Right lobe of liver (tissue), 6 donors: ENCODE results near the gene OAF. TPM values are rescaled to one million over a fixed set of nuclear protein-coding genes. Genes with fewer than 3 reads are reported as not detected.

Experiments used
- ATAC-seq, 4 donors: fragments of 200-7000 bp; cut with Tn5 transposase; one replicate each; pipeline ENCODE4 v1.9.1; 2020; ENCODE audit warnings: mild to moderate bottlenecking in 4 of 4, moderate library complexity in 4 of 4
- DNase-seq, 3 donors: peaks; one replicate each; pipeline ENCODE4 v3.0.0-alpha.2; 2020
- H3K27ac ChIP-seq, 3 donors: fragments of 200-600 bp; one replicate each; pipeline ENCODE4 v1.8.0; 2022
- H3K27me3 ChIP-seq, 2 donors: fragments of 200-600 bp; one replicate each; pipeline ENCODE4 v1.8.0; 2022
- H3K36me3 ChIP-seq, 4 donors: fragments of 200-600 bp; sonication (generic) in 1 of 4; one replicate each; pipeline versions ENCODE4 v1.5.1 to v1.8.0; 2017 to 2022; ENCODE audit warnings: control low read depth in 1 of 4
- H3K4me1 ChIP-seq, 4 donors: fragments of 200-600 bp; sonication (generic) in 1 of 4; one replicate each; pipeline versions ENCODE4 v1.5.1 to v1.8.0; 2017 to 2022; ENCODE audit warnings: control low read depth in 1 of 4
- H3K4me3 ChIP-seq, 3 donors: fragments of 200-600 bp; one replicate each; pipeline ENCODE4 v1.8.0; 2022
- H3K9me3 ChIP-seq, 4 donors: fragments of 200-600 bp; sonication (generic) in 1 of 4; one replicate each; pipeline versions ENCODE4 v1.5.1 to v1.8.0; 2017 to 2022; ENCODE audit warnings: control low read depth in 1 of 4
- POLR2A ChIP-seq: fragments of 450-650 bp; IDR thresholded peaks from one replicate; pipeline ENCODE4 v1.6.1; 2017; ENCODE audit warnings: antibody characterized with exemption, mild to moderate bottlenecking
- WGBS: methylation state at CpG from one replicate; pipeline ENCODE4 v1.1.6; 2018; ENCODE audit warnings: low coverage, low lambda C conversion rate; ENCODE audit not compliant: insufficient coverage; ENCODE audit errors: missing lambda C conversion rate; 5-methylcytosine and 5-hydroxymethylcytosine counted together
- intact Hi-C, 2 donors: fragments of 100-400 bp; cut with DNase I; formaldehyde crosslinking; loops; one replicate each; pipeline versions ENCODE4 v1.11.2 to v1.14.1; 2022
- total RNA-seq, 6 experiments: library from RNA; depleted of rRNA in 2 of 6; stranded (reverse); fragments of >200 nt in 2 of 6; fragmentation: NEBNext Ultra II Directional in 3 of 6; extraction: Animal tissue kit (Norgen Biotek cat#: 25700) in 3 of 6; gene quantifications; one replicate each; pipeline versions ENCODE4 v1.1.0 to v1.2.4, GENCODE V29; 2016 to 2023
- TF ChIP-seq, protein P1 (sequence below), 4 donors: fragments of 200-600 bp in 3 of 4; fragments of 450-650 bp in 1 of 4; IDR thresholded peaks; one replicate each; pipeline versions ENCODE4 v1.5.1 to v1.8.0; 2016 to 2022; ENCODE audit warnings: antibody characterized with exemption in 4 of 4, mild to moderate bottlenecking in 2 of 4
- donor health status: DM: no; HTN: yes; CAD: no.
- donor health status: DM: no; HTN: no; CAD: no.
- donor health status: DM: no; HTN: no; CAD: no.
- donor health status: DM: no; HTN: yes; CAD: no.
- donor health status: DM: no; HTN: yes; CAD: no.

OAF gene
- total RNA-seq, 6 experiments from 2014 or later = 199 to 271 (median 220) TPM

DNA sequence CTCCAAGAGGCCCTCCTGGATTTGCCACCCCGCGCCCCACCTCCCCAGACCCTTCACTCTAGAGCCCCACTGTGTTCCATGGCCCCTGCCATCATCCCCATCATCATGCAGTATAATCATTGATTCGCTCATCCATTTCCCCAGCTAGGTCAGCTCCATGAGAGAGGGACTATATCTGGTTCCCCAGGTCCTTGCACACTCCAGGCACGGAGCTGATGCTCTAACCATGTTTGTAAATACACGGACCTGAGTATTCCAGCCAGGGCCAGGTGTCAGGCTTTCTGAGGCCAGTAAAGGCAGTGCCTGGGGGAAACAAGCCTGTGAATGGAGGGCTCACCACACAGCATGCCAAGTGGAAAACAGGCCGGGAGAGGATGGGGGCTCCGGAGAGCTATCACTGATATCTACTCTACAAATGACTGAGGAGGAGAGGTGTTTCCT lies 27.1 kb upstream of the OAF start:
- H3K4me1 ChIP-seq = peaks cover 0 to 62% (median 26%) of the 10 kb centered on the region in 4 donors
- H3K27me3 ChIP-seq = no peaks in the 10 kb centered on the region
- H3K27ac ChIP-seq = peak overlapping the region; percentile 79 to 86 (median 85)
- H3K4me3 ChIP-seq = peak overlapping the region; percentile 36 to 59 (median 56)
- TF ChIP-seq POLR2A = no peak
- TF ChIP-seq, protein P1, sequence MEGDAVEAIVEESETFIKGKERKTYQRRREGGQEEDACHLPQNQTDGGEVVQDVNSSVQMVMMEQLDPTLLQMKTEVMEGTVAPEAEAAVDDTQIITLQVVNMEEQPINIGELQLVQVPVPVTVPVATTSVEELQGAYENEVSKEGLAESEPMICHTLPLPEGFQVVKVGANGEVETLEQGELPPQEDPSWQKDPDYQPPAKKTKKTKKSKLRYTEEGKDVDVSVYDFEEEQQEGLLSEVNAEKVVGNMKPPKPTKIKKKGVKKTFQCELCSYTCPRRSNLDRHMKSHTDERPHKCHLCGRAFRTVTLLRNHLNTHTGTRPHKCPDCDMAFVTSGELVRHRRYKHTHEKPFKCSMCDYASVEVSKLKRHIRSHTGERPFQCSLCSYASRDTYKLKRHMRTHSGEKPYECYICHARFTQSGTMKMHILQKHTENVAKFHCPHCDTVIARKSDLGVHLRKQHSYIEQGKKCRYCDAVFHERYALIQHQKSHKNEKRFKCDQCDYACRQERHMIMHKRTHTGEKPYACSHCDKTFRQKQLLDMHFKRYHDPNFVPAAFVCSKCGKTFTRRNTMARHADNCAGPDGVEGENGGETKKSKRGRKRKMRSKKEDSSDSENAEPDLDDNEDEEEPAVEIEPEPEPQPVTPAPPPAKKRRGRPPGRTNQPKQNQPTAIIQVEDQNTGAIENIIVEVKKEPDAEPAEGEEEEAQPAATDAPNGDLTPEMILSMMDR (IDR thresholded peaks at IDR 0.05) = no peak
- intact Hi-C loops = no loop called here
- H3K9me3 ChIP-seq = no peaks in the 10 kb centered on the region
- 67% methylated on average over 4 of the region's 7 CpGs for WGBS
- no peaks in the 10 kb centered on the region for H3K36me3 ChIP-seq
- DNase-seq (peak in 1 of 3 donors; percentile 47), ATAC-seq (no peak)

- peak in 2 of 4 donors; percentile 2 to 14 for ATAC-seq
- WGBS = 11% methylated on average over 10 of the region's 11 CpGs
- Histone ChIP-seq H3K4me3 (peak overlapping the region; percentile 36 to 59 (median 56)), H3K36me3 (no peaks in the 10 kb centered on the region), H3K9me3 (no peaks in the 10 kb centered on the region), H3K27ac (peak overlapping the region; percentile 79 to 86 (median 85)), H3K27me3 (no peaks in the 10 kb centered on the region), H3K4me1 (peaks cover 0 to 66% (median 26%) of the 10 kb centered on the region in 4 donors)
- TF ChIP-seq, protein P1 (IDR thresholded peaks at IDR 0.05) = no peak
- no peak for TF ChIP-seq POLR2A
- intact Hi-C loops = no loop called here
- peak in 1 of 3 donors; percentile 63 for DNase-seq
Observed at GRCh38 chr11:120184371-120184945, 26.4 kb upstream of the OAF start.

GRCh38 chr11:120184946-120185705 lies 25.7 kb upstream of the OAF start:
- Histone ChIP-seq H3K36me3 (no peaks in the 10 kb centered on the region), H3K27ac (peak overlapping the region; percentile 79 to 86 (median 85)), H3K9me3 (no peaks in the 10 kb centered on the region), H3K4me1 (peaks cover 0 to 66% (median 26%) of the 10 kb centered on the region in 4 donors), H3K4me3 (peak overlapping the region; percentile 36 to 59 (median 56)), H3K27me3 (no peaks in the 10 kb centered on the region)
- TF ChIP-seq, protein P1 (IDR thresholded peaks at IDR 0.05) = peak in 1 of 4 donors; percentile 5
- peak; percentile 78 for TF ChIP-seq POLR2A
- ATAC-seq = peak; percentile 71 to 84 (median 76)
- peak; percentile 87 to 96 (median 93) for DNase-seq
- intact Hi-C loops = no loop called here
- 9% methylated on average over 5 of the region's 7 CpGs for WGBS

DNA sequence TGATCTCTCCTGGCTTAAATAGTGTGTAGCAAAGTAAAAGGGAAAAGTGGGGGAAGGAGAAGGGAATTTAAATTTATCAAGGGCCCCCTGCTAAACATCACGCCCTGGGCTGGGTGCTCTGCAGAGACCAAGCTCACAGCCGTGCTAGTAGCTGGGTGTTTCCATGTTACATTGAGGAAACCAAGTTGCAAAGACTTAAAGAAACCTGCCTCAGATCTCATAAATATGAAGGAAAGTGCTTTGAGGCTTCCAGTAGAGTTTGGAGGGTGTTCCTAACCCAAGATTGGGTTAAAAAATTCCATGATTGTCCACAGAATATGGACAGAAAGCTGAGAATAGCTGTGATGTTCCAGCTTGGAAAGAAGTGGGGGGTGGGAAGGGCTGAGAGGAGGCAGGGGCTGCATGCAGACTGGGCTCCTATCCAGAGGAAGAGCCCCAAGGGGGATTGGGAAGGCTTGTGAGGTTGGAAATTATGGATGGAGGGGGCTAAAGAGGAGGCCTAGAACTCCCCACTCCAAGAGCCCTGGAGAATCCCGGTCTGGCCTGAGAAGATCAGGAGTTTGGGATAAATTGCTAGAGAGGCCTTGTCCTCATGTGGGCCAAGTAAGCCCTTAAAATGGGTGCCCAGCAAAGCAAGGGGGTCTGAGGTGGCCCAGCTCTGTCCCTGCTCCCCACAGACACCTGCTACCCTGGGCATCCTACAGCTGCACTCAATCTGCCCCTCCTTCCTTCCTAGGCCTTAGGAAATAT lies 25.0 kb upstream of the OAF start:
- ATAC-seq = no peak
- no peak for TF ChIP-seq POLR2A
- WGBS = 7% methylated on average over 2 of the region's 3 CpGs
- peaks cover 0 to 66% (median 26%) of the 10 kb centered on the region in 4 donors for H3K4me1 ChIP-seq
- H3K4me3 ChIP-seq = no peak overlapping the region
- no peaks in the 10 kb centered on the region for H3K9me3 ChIP-seq
- no peaks in the 10 kb centered on the region for H3K36me3 ChIP-seq
- peak overlapping the region; percentile 79 to 85 (median 80) for H3K27ac ChIP-seq
- intact Hi-C loops = no loop called here
- H3K27me3 ChIP-seq = no peaks in the 10 kb centered on the region
- peak in 1 of 3 donors; percentile 27 for DNase-seq

DNA sequence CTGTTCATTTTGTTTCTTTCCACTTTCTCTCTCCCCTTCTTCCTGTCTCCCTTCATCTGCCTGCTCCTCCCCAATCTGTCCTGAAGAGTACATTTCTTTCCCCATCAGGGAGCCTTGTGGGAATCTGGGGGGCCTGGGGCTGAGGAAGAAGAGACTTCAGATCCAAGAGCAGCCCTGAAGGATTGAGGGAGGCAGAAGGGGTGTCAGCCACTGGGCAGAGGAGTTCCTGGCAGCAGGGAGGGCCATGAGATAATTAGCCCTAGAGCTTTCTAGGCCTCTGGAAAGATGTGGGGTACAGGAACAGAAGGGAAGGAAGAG lies 24.4 kb upstream of the OAF start:
- DNase-seq (no peak), ATAC-seq (no peak)
- no peaks in the 10 kb centered on the region for H3K27me3 ChIP-seq
- H3K9me3 ChIP-seq = no peaks in the 10 kb centered on the region
- H3K27ac ChIP-seq = peak overlapping the region; percentile 79 to 85 (median 80)
- no peak overlapping the region for H3K4me3 ChIP-seq
- intact Hi-C loops = no loop called here
- TF ChIP-seq, protein P1 (IDR thresholded peaks at IDR 0.05) = no peak
- TF ChIP-seq POLR2A = no peak
- no peaks in the 10 kb centered on the region for H3K36me3 ChIP-seq
- H3K4me1 ChIP-seq = peaks cover 0 to 69% (median 26%) of the 10 kb centered on the region in 4 donors
